ENCODE results near the gene NAA38.

DNA sequence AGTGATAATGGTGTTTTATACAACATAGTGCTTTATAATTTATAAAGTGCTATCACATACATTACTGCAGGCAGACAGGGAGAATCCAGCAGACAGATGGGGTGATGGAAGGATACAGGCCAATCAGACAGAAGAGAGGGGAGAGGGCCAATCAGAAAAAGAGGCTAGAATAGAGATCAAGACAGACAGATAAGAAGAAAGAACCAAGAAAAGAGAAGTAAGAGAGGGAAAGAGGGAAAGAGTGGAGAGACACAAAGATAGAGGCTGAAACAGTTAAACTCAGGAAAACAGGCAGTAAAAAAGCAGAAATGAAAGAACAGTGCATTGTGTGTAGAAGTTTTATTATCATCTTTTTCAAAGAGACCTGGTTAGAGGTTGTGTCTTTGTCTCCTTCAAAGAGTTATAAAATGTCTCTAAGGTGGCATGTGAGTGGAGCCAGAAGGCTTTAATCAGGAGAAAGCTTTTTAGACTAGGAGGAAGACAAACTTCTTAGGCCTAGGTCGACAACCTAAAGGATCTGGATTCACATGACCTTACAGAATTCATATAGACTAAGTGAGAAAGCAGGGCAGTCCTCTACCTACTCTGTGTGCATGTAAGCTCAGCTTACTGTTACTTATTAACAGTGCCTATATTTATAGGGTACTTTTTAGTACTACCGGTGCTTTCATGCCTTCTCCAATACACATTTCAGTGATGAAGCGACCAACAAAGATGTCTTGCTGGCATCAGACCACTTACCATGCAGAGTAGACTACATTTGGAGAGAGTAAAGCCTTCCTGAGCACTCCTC is 22.9 kb upstream of the NAA38 start:
- TF ChIP-seq, protein P1, sequence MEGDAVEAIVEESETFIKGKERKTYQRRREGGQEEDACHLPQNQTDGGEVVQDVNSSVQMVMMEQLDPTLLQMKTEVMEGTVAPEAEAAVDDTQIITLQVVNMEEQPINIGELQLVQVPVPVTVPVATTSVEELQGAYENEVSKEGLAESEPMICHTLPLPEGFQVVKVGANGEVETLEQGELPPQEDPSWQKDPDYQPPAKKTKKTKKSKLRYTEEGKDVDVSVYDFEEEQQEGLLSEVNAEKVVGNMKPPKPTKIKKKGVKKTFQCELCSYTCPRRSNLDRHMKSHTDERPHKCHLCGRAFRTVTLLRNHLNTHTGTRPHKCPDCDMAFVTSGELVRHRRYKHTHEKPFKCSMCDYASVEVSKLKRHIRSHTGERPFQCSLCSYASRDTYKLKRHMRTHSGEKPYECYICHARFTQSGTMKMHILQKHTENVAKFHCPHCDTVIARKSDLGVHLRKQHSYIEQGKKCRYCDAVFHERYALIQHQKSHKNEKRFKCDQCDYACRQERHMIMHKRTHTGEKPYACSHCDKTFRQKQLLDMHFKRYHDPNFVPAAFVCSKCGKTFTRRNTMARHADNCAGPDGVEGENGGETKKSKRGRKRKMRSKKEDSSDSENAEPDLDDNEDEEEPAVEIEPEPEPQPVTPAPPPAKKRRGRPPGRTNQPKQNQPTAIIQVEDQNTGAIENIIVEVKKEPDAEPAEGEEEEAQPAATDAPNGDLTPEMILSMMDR (conservative IDR thresholded peaks at IDR 0.05 in 1 of 2, IDR thresholded peaks at IDR 0.05 in 1 of 2; ENCODE audit: extremely low read depth in 1 of 2, insufficient read depth in 1 of 2, low read depth in 1 of 2, low read length in 2 of 2), result no peak
- no peak for TF ChIP-seq EZH2 (IDR thresholded peaks at IDR 0.05; ENCODE audit: borderline replicate concordance, low read length)
